HEK293 (cell line): ENCODE results near the gene FHIT.

Source experiments
- CTCF ChIA-PET: fragments of 350-600 bp; formaldehyde crosslinking; extraction: SDS; loops from one replicate; lab custom pipeline; 2021; ENCODE audit warnings: antibody characterized with exemption; lab: Yijun Ruan, JAX
- POLR2A ChIA-PET: fragments of 300-600 bp; formaldehyde crosslinking; extraction: SDS; loops from one replicate; lab custom pipeline; 2020; ENCODE audit warnings: antibody characterized with exemption, inconsistent platforms; lab: Yijun Ruan, JAX
- H3K27ac ChIP-seq: fragments of 200-500 bp; sonication (Bioruptor generic); 2 replicates; pipeline ENCODE4 v1.5.1; 2014; ENCODE audit warnings: low read depth, low read length, control low read depth, inconsistent platforms; ENCODE audit errors: extremely low read depth
- H3K36me3 ChIP-seq, 2 experiments: fragments of 200-500 bp in 1 of 2; sonication (Bioruptor generic) in 1 of 2; 1 replicate in 1 of 2; 2 replicates in 1 of 2; pipeline ENCODE4 v1.5.1; 2014 to 2017; ENCODE audit warnings: inconsistent platforms in 2 of 2, low read length in 2 of 2; ENCODE audit not compliant: control insufficient read depth in 2 of 2, insufficient read depth in 1 of 2
- H3K4me1 ChIP-seq: fragments of 200-500 bp; sonication (Bioruptor generic); 2 replicates; pipeline ENCODE4 v1.5.1; 2014; ENCODE audit warnings: mild to moderate bottlenecking, low read length, inconsistent platforms; ENCODE audit not compliant: control insufficient read depth, insufficient read depth
- H3K4me3 ChIP-seq: 2 replicates; pipeline ENCODE4 v1.5.1; 2011; ENCODE audit warnings: low read depth, mild to moderate bottlenecking, control low read depth, low read length, moderate library complexity
- H3K9me3 ChIP-seq: fragments of 200-500 bp; sonication (Bioruptor generic); 2 replicates; pipeline ENCODE4 v1.5.1; 2014; ENCODE audit warnings: low read depth, low read length, inconsistent platforms; ENCODE audit not compliant: control insufficient read depth, insufficient read depth
- CTCF ChIP-seq: fragments of 450-650 bp; formaldehyde crosslinking; IDR thresholded peaks from 2 replicates; pipeline ENCODE4 v1.5.1; 2016; ENCODE audit warnings: missing biosample characterization, missing genetic modification characterization
- PRDM6 ChIP-seq: fragments of 450-650 bp; formaldehyde crosslinking; IDR thresholded peaks from 2 replicates; pipeline ENCODE4 v1.5.1; 2017; ENCODE audit warnings: missing biosample characterization, missing genetic modification characterization
- RBAK ChIP-seq: fragments of 450-650 bp; formaldehyde crosslinking; IDR thresholded peaks from 2 replicates; pipeline ENCODE4 v1.5.1; 2016; ENCODE audit warnings: missing biosample characterization, missing genetic modification characterization
- SP3 ChIP-seq: fragments of 450-650 bp; formaldehyde crosslinking; IDR thresholded peaks from 2 replicates; pipeline ENCODE4 v1.5.1; 2016; ENCODE audit warnings: missing biosample characterization, missing genetic modification characterization
- TRIM28 ChIP-seq: IDR thresholded peaks from 2 replicates; pipeline ENCODE4 v1.6.1; 2011; ENCODE audit warnings: low read length, control low read depth, borderline replicate concordance
- ZBTB7A ChIP-seq: fragments of 450-650 bp; formaldehyde crosslinking; IDR thresholded peaks from 2 replicates; pipeline ENCODE4 v1.5.1; 2016; ENCODE audit warnings: low read depth, missing biosample characterization, missing genetic modification characterization
- ZFP41 ChIP-seq: fragments of 450-650 bp; formaldehyde crosslinking; IDR thresholded peaks from 2 replicates; pipeline ENCODE4 v1.5.1; 2016; ENCODE audit warnings: missing biosample characterization, missing genetic modification characterization, borderline replicate concordance
- ZNF112 ChIP-seq: fragments of 450-650 bp; formaldehyde crosslinking; IDR thresholded peaks from 2 replicates; pipeline ENCODE4 v1.5.0; 2017; ENCODE audit warnings: missing biosample characterization, missing genetic modification characterization
- ZNF114 ChIP-seq: fragments of 450-650 bp; formaldehyde crosslinking; IDR thresholded peaks from 2 replicates; pipeline ENCODE4 v1.5.0; 2017; ENCODE audit warnings: missing biosample characterization, missing genetic modification characterization
- ZNF175 ChIP-seq: fragments of 450-650 bp; formaldehyde crosslinking; IDR thresholded peaks from 2 replicates; pipeline ENCODE4 v1.5.1; 2016; ENCODE audit warnings: missing biosample characterization, missing genetic modification characterization
- ZNF19 ChIP-seq: fragments of 450-650 bp; formaldehyde crosslinking; IDR thresholded peaks from 2 replicates; pipeline ENCODE4; 2016; ENCODE audit warnings: missing biosample characterization, missing genetic modification characterization, low read depth
- ZNF211 ChIP-seq: fragments of 450-650 bp; formaldehyde crosslinking; IDR thresholded peaks from 2 replicates; pipeline ENCODE4 v1.5.1; 2016; ENCODE audit warnings: low read depth, missing biosample characterization, missing genetic modification characterization
- ZNF23 ChIP-seq: fragments of 450-650 bp; formaldehyde crosslinking; IDR thresholded peaks from 2 replicates; pipeline ENCODE4 v1.5.1; 2016; ENCODE audit warnings: missing biosample characterization, missing genetic modification characterization, borderline replicate concordance
- ZNF266 ChIP-seq: fragments of 450-650 bp; formaldehyde crosslinking; IDR thresholded peaks from 2 replicates; pipeline ENCODE4 v1.5.1; 2016; ENCODE audit warnings: missing biosample characterization, missing genetic modification characterization, low read depth
- ZNF302 ChIP-seq: fragments of 450-650 bp; formaldehyde crosslinking; IDR thresholded peaks from 2 replicates; pipeline ENCODE4 v1.5.1; 2016; ENCODE audit warnings: missing biosample characterization, missing genetic modification characterization, low read depth
- ZNF350 ChIP-seq: fragments of 450-650 bp; formaldehyde crosslinking; IDR thresholded peaks from 2 replicates; pipeline ENCODE4 v1.5.0; 2017; ENCODE audit warnings: missing biosample characterization, mild to moderate bottlenecking, missing genetic modification characterization
- ZNF394 ChIP-seq: fragments of 450-650 bp; formaldehyde crosslinking; IDR thresholded peaks from 2 replicates; pipeline ENCODE4 v1.5.1; 2016; ENCODE audit warnings: missing biosample characterization, missing genetic modification characterization, mild to moderate bottlenecking, moderate library complexity, borderline replicate concordance
- ZNF548 ChIP-seq: fragments of 450-650 bp; formaldehyde crosslinking; IDR thresholded peaks from 2 replicates; pipeline ENCODE4 v1.5.1; 2016; ENCODE audit warnings: missing biosample characterization, missing genetic modification characterization
- ZNF658 ChIP-seq: fragments of 450-650 bp; formaldehyde crosslinking; IDR thresholded peaks from 2 replicates; pipeline ENCODE4; 2016; ENCODE audit warnings: missing biosample characterization, missing genetic modification characterization
- ZNF670 ChIP-seq: fragments of 450-650 bp; formaldehyde crosslinking; IDR thresholded peaks from 2 replicates; pipeline ENCODE4 v1.5.1; 2016; ENCODE audit warnings: missing biosample characterization, missing genetic modification characterization, low read depth
- ZNF777 ChIP-seq: fragments of 450-650 bp; formaldehyde crosslinking; IDR thresholded peaks from 2 replicates; pipeline ENCODE4 v1.5.1; 2017; ENCODE audit warnings: missing biosample characterization, missing genetic modification characterization, borderline replicate concordance
- ZNF843 ChIP-seq: fragments of 450-650 bp; formaldehyde crosslinking; IDR thresholded peaks from 2 replicates; pipeline ENCODE4 v1.5.1; 2016; ENCODE audit warnings: missing biosample characterization, missing genetic modification characterization
- ZSCAN16 ChIP-seq: fragments of 450-650 bp; formaldehyde crosslinking; IDR thresholded peaks from 2 replicates; pipeline ENCODE4 v1.5.1; 2016; ENCODE audit warnings: missing biosample characterization, missing genetic modification characterization
- ZSCAN23 ChIP-seq: fragments of 450-650 bp; formaldehyde crosslinking; IDR thresholded peaks from 2 replicates; pipeline ENCODE4 v1.5.1; 2016; ENCODE audit warnings: missing biosample characterization, missing genetic modification characterization
- TF ChIP-seq, protein P1 (sequence below): fragments of 450-650 bp; formaldehyde crosslinking; IDR thresholded peaks from 2 replicates; pipeline ENCODE4 v1.5.1; 2016; ENCODE audit warnings: missing biosample characterization, missing genetic modification characterization, low read depth
- TF ChIP-seq, protein P2 (sequence below): fragments of 450-650 bp; formaldehyde crosslinking; IDR thresholded peaks from 2 replicates; pipeline ENCODE4 v1.5.1; 2016; ENCODE audit warnings: missing biosample characterization, missing genetic modification characterization

FHIT gene

DNA sequence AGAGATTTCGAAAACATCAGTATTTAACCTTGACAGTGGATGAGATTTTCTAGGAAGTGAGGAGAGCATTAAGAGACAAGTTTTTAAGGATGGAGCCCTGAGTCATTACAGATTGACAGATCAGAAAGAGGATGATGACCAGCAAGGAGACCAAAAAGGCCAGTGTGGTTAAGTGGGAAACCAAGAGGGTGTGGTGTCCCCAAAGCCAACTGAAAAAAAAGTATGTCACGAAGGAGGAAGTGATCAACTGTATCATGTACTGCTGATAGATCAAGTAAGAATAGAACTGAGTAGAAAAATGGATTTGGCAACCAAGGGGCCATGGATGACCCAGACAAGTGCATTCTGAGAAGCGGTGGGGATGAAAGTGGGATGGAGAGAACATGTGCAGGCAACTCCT lies 491.8 kb downstream of the FHIT start (continued):
- TF ChIP-seq CTCF (tag by site-specific recombination) (no peak), ZNF302 (tag by site-specific recombination) (no peak), ZNF112 (tag by site-specific recombination) (no peak), PRDM6 (no peak), ZNF23 (no peak)

- TF ChIP-seq TRIM28: no peak
- TF ChIP-seq ZNF175 (tag by site-specific recombination): no peak
- TF ChIP-seq, protein P1, sequence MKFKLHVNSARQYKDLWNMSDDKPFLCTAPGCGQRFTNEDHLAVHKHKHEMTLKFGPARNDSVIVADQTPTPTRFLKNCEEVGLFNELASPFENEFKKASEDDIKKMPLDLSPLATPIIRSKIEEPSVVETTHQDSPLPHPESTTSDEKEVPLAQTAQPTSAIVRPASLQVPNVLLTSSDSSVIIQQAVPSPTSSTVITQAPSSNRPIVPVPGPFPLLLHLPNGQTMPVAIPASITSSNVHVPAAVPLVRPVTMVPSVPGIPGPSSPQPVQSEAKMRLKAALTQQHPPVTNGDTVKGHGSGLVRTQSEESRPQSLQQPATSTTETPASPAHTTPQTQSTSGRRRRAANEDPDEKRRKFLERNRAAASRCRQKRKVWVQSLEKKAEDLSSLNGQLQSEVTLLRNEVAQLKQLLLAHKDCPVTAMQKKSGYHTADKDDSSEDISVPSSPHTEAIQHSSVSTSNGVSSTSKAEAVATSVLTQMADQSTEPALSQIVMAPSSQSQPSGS: no peak
- TF ChIP-seq ZNF670 (tag by site-specific recombination): no peak
- no peak for TF ChIP-seq ZNF19 (tag by site-specific recombination)
- no peak for TF ChIP-seq ZSCAN16 (tag by site-specific recombination)
- Histone ChIP-seq H3K4me3 (no peak overlapping the region), H3K36me3 (no peaks in the 10 kb centered on the region), H3K9me3 (no peaks in the 10 kb centered on the region), H3K27ac (no peak overlapping the region), H3K4me1 (no peaks in the 10 kb centered on the region)
- ChIA-PET POLR2A (no interaction called here), CTCF (no interaction called here)
Observed at GRCh38 chr3:60758831-60759230, 492.4 kb downstream of the FHIT start.

DNA sequence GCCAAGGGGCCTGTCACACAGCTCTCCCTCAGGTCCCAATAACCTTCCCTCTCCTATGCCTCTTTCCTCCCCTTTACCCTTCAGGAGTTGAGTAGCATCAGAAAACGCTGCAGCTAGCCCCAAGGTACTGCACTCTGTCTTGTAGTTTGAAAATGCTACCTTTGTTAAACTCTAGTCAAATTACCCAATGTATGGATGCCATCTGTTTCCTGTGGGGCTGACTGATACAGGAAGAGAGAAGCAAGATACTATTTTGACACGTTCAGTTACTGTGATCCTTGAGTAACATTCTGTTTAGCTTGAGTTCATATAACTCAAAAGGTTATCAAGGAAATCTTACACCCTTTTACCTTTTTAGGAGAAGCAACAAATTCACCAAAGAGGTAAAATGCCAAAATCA lies 493.1 kb downstream of the FHIT start:
- Histone ChIP-seq H3K27ac (no peak overlapping the region), H3K36me3 (no peaks in the 10 kb centered on the region), H3K4me3 (no peak overlapping the region), H3K4me1 (no peaks in the 10 kb centered on the region), H3K9me3 (no peaks in the 10 kb centered on the region)
- TF ChIP-seq ZNF843 (tag by site-specific recombination) (no peak), ZNF266 (no peak)
- ChIA-PET POLR2A (no interaction called here), CTCF (no interaction called here)

- POLR2A ChIA-PET: interaction anchor here (0.6 kb wide), 1 partner anchor 1182 kb away, joined by 3 read pairs; no protein-coding TSS in a partner anchor
Observed at GRCh38 chr3:60757724-60758123, 493.5 kb downstream of the FHIT start.

More at GRCh38 chr3:60757724-60758123, 493.5 kb downstream of the FHIT start:
- no peak overlapping the region for H3K4me3 ChIP-seq
- H3K4me1 ChIP-seq: no peaks in the 10 kb centered on the region
- H3K9me3 ChIP-seq: no peaks in the 10 kb centered on the region
- no peaks in the 10 kb centered on the region for H3K36me3 ChIP-seq
- CTCF ChIA-PET: no interaction called here
- TF ChIP-seq, protein P2, sequence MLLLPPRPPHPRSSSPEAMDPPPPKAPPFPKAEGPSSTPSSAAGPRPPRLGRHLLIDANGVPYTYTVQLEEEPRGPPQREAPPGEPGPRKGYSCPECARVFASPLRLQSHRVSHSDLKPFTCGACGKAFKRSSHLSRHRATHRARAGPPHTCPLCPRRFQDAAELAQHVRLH: no peak
- TF ChIP-seq RBAK (no peak), ZNF548 (tag by site-specific recombination) (no peak), ZNF394 (no peak), ZFP41 (tag by site-specific recombination) (no peak), ZNF658 (tag by site-specific recombination) (no peak), ZBTB7A (tag by site-specific recombination) (no peak), SP3 (tag by site-specific recombination) (no peak), ZNF777 (tag by site-specific recombination) (no peak), ZNF211 (no peak), ZNF350 (tag by site-specific recombination) (no peak), ZSCAN23 (tag by site-specific recombination) (no peak), ZNF114 (tag by site-specific recombination) (no peak)
- no peak overlapping the region for H3K27ac ChIP-seq
